Measurements from ENCODE around the gene TTYH3. TPM values are rescaled to one million over a fixed set of nuclear protein-coding genes. Genes with fewer than 3 reads are reported as not detected.
A peak's percentile ranks its signal among the peaks of the same experiment; 100 is the strongest.

Gene TTYH3
- total and polyA plus RNA-seq, 2 of the 8 experiments (the other 6 are each of a cell fraction or from before 2014, with no cell fraction given), result 66.2 to 169 TPM

DNA sequence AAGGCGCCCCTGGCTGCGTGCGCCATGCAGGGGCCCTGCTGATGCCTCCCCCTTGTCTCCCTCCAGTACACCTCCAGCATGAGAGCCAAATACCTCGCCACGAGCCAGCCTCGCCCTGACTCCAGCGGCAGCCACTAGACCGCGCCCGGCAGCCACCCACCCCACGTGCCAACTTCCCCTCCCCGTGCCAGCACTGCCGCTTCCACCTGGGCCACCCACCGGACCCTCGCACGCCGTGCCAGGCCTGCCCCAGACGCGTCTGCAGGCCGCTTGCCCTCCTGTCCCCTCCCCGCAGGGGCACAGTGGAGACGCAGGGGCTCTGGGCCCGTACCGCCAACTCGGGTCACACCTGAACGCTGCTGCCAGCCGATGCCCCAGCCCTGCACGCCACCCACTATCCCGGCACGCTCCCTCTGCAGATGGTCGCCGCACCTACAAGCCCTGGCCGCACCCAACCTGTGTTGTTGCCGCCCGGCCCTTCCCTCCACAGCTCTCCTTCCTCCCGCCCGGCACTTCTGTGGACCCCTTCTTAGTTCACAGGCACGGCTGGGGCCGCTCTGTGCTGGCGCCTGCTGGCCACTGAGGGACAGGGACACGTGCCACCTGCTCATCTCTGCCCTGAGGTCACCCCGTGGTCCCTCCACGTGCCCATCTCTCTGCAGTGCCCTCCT is 30.0 kb downstream of the TTYH3 start (continued):
- TF ChIP-seq CHD7 (IDR thresholded peaks at IDR 0.05; ENCODE audit: insufficient replicate concordance, low read length), result no peak
- peak in 2 of 3 experiments; percentile 34 to 44; a peak in 2 of 4 replicates for TF ChIP-seq CTCF (IDR thresholded peaks at IDR 0.05; ENCODE audit: control extremely low read depth in 1 of 3, insufficient read depth in 1 of 3, low read depth in 1 of 3, low read length in 3 of 3)
- no peak for TF ChIP-seq SP2 (IDR thresholded peaks at IDR 0.05; ENCODE audit: low read length)
- TF ChIP-seq RAD21 (IDR thresholded peaks at IDR 0.05 in 1 of 2, conservative IDR thresholded peaks at IDR 0.05 in 1 of 2; ENCODE audit: low read depth in 2 of 2, low read length in 2 of 2), result peak; percentile 18 to 41; a peak in 3 of 4 replicates

Measured in H1 (cell line).